ENCODE data around the gene C19orf53. TPM values are rescaled to one million over a fixed set of nuclear protein-coding genes. Genes with fewer than 3 reads are reported as not detected.

C19orf53 gene
- total and polyA plus RNA-seq, 2 of the 13 experiments (the other 11 are each of a cell fraction or from before 2014, with no cell fraction given) = 129 to 130 TPM

GRCh38 chr19:13794398-13794756, 20.1 kb downstream of the C19orf53 start (continued):
- TF ChIP-seq, protein P1, sequence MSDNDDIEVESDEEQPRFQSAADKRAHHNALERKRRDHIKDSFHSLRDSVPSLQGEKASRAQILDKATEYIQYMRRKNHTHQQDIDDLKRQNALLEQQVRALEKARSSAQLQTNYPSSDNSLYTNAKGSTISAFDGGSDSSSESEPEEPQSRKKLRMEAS (IDR thresholded peaks at IDR 0.05) = no peak
- TF ChIP-seq ZNF510 (CRISPR knock-in tag; IDR thresholded peaks at IDR 0.05; ENCODE audit: low read depth) = no peak
- TF ChIP-seq ZBTB7B (CRISPR knock-in tag; IDR thresholded peaks at IDR 0.05) = no peak
- TF ChIP-seq ZNF788 (CRISPR knock-in tag; IDR thresholded peaks at IDR 0.05; ENCODE audit: borderline replicate concordance) = no peak

DNA sequence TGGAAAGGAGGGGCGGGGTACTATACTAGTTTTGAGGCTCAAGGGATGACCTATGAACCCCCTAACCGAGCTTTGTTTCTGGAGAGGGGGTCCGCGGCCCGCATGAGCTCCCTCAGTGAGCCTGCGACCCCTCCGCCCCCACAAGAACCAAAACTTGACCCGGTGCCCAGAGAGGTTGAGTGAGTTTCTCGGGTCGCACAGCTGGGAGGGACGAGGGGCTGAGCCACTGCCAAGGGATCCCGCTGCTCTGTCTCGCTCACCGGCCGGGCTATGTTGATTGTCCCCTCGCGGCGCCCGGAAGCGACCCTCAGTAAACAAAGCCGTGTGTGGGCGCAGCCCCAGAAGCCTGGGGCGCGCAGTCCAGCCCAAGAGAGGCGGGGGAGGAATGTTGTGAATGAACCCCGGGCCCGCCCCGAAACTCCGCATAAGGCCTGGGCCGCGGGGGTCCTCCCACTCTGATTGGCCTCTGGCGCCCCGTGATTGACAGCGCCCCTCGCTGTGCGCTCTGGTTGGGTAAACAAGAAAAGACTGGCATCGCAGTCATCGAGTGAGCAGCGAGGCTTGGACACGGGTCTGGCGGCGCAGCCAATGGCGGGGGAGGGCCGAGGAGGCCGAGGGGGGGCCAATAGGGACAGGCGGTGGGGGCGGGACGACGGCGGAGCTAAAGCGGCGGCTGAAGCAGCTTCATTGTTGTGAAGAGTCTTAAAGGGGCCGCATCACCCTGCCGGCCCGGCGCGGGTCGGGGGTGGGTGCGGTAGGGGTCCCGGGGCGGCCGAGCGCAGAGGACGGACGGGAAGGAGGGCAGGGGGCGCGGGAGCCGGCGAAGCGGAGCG, 20.7 kb downstream of the C19orf53 start, which contains the start of gene ZSWIM4:
TSS of gene ZSWIM4 (plus strand) at position 687 of the 833 bp plus-strand sequence. CDS start 206 bp downstream, outside the sequence.
- intact Hi-C loops (cut with micrococcal nuclease; ENCODE audit: unreplicated experiment) (loop anchor here (5.0 kb wide), 1 partner anchor 37 kb away; no protein-coding TSS in a partner anchor), in situ Hi-C loops (cut with HindIII; ENCODE audit: extremely low pct_ligation_motif_present, low pct_unique_long_range_greater_than_20kb) (no loop called here)
- POLR2A ChIA-PET = interaction anchor here (0.6 to 3.5 kb wide), 13 partner anchors 10 to 631 kb away, joined by 3 to 19 read pairs (median 5); partner anchors contain the start of genes ASF1B and C19orf53
- H3K4me1 ChIP-seq (ENCODE audit: insufficient read depth, low read length) = peaks cover 31% of the 10 kb centered on the region
- peak; percentile 98 for ATAC-seq
- H3K9me3 ChIP-seq (ENCODE audit: low read length) = no peaks in the 10 kb centered on the region
- no peaks in the 10 kb centered on the region for H4K20me1 ChIP-seq (ENCODE audit: insufficient read depth, low read length)
- no peaks in the 10 kb centered on the region for H3K27me3 ChIP-seq (ENCODE audit: control insufficient read depth in 1 of 2, insufficient read depth in 2 of 2, low read length in 2 of 2)
- H3K9ac ChIP-seq (ENCODE audit: insufficient read depth, low read depth, low read length) = peak within 1 kb of the TSS; percentile 66
- peak; percentile 98 for DNase-seq (ENCODE audit: low spot score)
- H2AFZ ChIP-seq (ENCODE audit: low read length) = no peak within 1 kb of the TSS
- peak; percentile 84 for FAIRE-seq
- WGBS (ENCODE audit: low lambda C conversion rate) = 3% methylated on average over 32 of the region's 71 CpGs
- H3K36me3 ChIP-seq (replicated peaks in 1 of 2; ENCODE audit: control insufficient read depth in 1 of 2, insufficient read depth in 2 of 2, low read length in 2 of 2) = no peaks in the 10 kb centered on the region
- H3K4me3 ChIP-seq (replicated peaks in 1 of 3; ENCODE audit: insufficient read depth in 1 of 3, low read depth in 2 of 3, low read length in 3 of 3) = peak within 1 kb of the TSS; percentile 70 to 93 (median 91)
- H3K27ac ChIP-seq (ENCODE audit: extremely low read length, insufficient read depth, low read length) = peak within 1 kb of the TSS; percentile 48
- H3K79me2 ChIP-seq (ENCODE audit: insufficient read depth, low read length) = peaks cover 2% of the 10 kb centered on the region
- peak within 1 kb of the TSS; percentile 95 for H3K4me2 ChIP-seq (ENCODE audit: low read depth, low read length)
- BruUV-seq (replicated peaks) = no TSS peak
- CTCF ChIA-PET (ENCODE audit: low intra/inter-chr PET ratio, low total read pairs) = no interaction called here
- TF ChIP-seq ZNF777 (CRISPR knock-in tag; IDR thresholded peaks at IDR 0.05) (no peak), ZBTB7B (CRISPR knock-in tag; IDR thresholded peaks at IDR 0.05) (peak; percentile 97), ZNF501 (CRISPR knock-in tag; IDR thresholded peaks at IDR 0.05) (peak; percentile 41; the same call in 1 of the 2 replicates), MEF2D (CRISPR knock-in tag; IDR thresholded peaks at IDR 0.05) (peak; percentile 85), SOX5 (CRISPR knock-in tag; IDR thresholded peaks at IDR 0.05; ENCODE audit: borderline replicate concordance) (0 out of 2 replicates have a peak, but pooled peaks have one; percentile 29), ZNF225 (CRISPR knock-in tag; IDR thresholded peaks at IDR 0.05) (no peak), KLF16 (CRISPR knock-in tag; IDR thresholded peaks at IDR 0.05) (peak in 1 of 2 experiments; percentile 58; a peak in 1 of 4 replicates), ZNF709 (CRISPR knock-in tag; IDR thresholded peaks at IDR 0.05) (no peak), ZNF230 (CRISPR knock-in tag; IDR thresholded peaks at IDR 0.05) (no peak), GMEB1 (CRISPR knock-in tag; IDR thresholded peaks at IDR 0.05; ENCODE audit: borderline replicate concordance) (no peak), ZNF143 (CRISPR knock-in tag; IDR thresholded peaks at IDR 0.05) (no peak; the same call in 1 of the 2 replicates), RCOR2 (CRISPR knock-in tag; IDR thresholded peaks at IDR 0.05) (peak; percentile 91), FOXP1 (IDR thresholded peaks at IDR 0.05) (no peak), FOXP1 (CRISPR knock-in tag; IDR thresholded peaks at IDR 0.05) (peak; percentile 44), ZNF614 (CRISPR knock-in tag; IDR thresholded peaks at IDR 0.05; ENCODE audit: borderline replicate concordance) (no peak), MXD3 (CRISPR knock-in tag; IDR thresholded peaks at IDR 0.05) (no peak)
- TF ChIP-seq, protein P2, sequence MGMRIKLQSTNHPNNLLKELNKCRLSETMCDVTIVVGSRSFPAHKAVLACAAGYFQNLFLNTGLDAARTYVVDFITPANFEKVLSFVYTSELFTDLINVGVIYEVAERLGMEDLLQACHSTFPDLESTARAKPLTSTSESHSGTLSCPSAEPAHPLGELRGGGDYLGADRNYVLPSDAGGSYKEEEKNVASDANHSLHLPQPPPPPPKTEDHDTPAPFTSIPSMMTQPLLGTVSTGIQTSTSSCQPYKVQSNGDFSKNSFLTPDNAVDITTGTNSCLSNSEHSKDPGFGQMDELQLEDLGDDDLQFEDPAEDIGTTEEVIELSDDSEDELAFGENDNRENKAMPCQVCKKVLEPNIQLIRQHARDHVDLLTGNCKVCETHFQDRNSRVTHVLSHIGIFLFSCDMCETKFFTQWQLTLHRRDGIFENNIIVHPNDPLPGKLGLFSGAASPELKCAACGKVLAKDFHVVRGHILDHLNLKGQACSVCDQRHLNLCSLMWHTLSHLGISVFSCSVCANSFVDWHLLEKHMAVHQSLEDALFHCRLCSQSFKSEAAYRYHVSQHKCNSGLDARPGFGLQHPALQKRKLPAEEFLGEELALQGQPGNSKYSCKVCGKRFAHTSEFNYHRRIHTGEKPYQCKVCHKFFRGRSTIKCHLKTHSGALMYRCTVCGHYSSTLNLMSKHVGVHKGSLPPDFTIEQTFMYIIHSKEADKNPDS (CRISPR knock-in tag; IDR thresholded peaks at IDR 0.05) = no peak

Data from HepG2 (cell line).